BJ (cell line): ENCODE data around the gene EVI5. TPM values are rescaled to one million over a fixed set of nuclear protein-coding genes. Genes with fewer than 3 reads are reported as not detected.

Experiments used
- CTCF ChIA-PET: fragments of 350-600 bp; formaldehyde crosslinking; extraction: SDS; loops from one replicate; lab custom pipeline; 2021; ENCODE audit warnings: antibody characterized with exemption, inconsistent platforms; lab: Yijun Ruan, JAX
- POLR2A ChIA-PET: fragments of 300-600 bp; sonication (Branson Sonifier 250); formaldehyde crosslinking; extraction: SDS; loops from one replicate; lab custom pipeline; 2021; ENCODE audit warnings: antibody characterized with exemption; lab: Charles Lee
- DNase-seq: peaks from one replicate; pipeline ENCODE4 v3.0.0-alpha.2; 2011; ENCODE audit warnings: low read depth
- H3K27me3 ChIP-seq: 2 replicates; pipeline ENCODE4 v1.6.0; 2011; ENCODE audit warnings: low read length; ENCODE audit not compliant: control insufficient read depth, insufficient read depth
- H3K36me3 ChIP-seq: 2 replicates; pipeline ENCODE4 v1.5.1; 2011; ENCODE audit warnings: low read length; ENCODE audit not compliant: control insufficient read depth, insufficient read depth
- H3K4me3 ChIP-seq: 2 replicates; pipeline ENCODE4 v1.5.1; 2011; ENCODE audit warnings: low read depth, mild to moderate bottlenecking, control low read depth, low read length
- polyA plus RNA-seq: library from polyadenylated mRNA; depleted of rRNA; stranded (reverse); fragments of >200 nt; gene quantifications from 2 replicates; pipeline ENCODE4 v1.2.3, GENCODE V29; 2011
- TF ChIP-seq, protein P1 (sequence below): IDR thresholded peaks from 2 replicates; pipeline ENCODE4 v1.5.1; 2011; ENCODE audit warnings: low read depth, mild to moderate bottlenecking, control low read depth, inconsistent platforms, low read length, moderate library complexity; ENCODE audit not compliant: insufficient read depth

EVI5 gene
- polyA plus RNA-seq, 1 experiment: 8.6 TPM

DNA sequence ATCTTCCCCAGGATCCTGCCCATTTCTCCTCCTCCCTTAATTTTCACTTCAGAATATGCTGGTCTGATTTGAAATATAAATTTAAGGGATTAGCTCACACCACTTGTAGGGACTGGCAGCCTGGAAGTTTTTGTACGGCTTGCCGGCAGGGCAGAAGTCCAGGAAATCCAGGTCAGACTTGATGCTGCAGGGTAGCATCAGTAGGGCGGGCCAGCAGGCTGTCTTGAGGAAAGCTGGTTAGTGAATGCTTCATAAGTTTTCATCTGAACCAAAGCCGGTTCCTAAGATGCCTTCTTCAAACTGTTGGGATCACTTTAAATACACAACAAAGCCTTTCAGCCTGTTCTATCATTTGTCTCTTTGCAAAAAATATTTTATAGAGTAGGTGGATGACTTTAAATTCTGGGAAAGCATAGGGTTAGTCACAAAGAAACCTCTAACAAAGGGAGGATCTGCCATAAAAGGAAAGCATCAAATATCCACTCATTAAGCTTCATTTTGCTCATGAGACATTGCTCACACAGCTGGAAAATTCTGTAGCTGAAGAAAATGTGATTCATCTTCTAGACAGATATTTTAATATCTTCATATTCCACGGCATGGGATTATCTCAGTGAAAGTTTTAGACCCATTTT is 207.5 kb downstream of the EVI5 start:
- TF ChIP-seq, protein P1, sequence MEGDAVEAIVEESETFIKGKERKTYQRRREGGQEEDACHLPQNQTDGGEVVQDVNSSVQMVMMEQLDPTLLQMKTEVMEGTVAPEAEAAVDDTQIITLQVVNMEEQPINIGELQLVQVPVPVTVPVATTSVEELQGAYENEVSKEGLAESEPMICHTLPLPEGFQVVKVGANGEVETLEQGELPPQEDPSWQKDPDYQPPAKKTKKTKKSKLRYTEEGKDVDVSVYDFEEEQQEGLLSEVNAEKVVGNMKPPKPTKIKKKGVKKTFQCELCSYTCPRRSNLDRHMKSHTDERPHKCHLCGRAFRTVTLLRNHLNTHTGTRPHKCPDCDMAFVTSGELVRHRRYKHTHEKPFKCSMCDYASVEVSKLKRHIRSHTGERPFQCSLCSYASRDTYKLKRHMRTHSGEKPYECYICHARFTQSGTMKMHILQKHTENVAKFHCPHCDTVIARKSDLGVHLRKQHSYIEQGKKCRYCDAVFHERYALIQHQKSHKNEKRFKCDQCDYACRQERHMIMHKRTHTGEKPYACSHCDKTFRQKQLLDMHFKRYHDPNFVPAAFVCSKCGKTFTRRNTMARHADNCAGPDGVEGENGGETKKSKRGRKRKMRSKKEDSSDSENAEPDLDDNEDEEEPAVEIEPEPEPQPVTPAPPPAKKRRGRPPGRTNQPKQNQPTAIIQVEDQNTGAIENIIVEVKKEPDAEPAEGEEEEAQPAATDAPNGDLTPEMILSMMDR: no peak
- ChIA-PET CTCF (no interaction called here), POLR2A (no interaction called here)
- Histone ChIP-seq H3K36me3 (no peaks in the 10 kb centered on the region), H3K27me3 (no peaks in the 10 kb centered on the region), H3K4me3 (no peak overlapping the region)
- no peak for DNase-seq

DNA sequence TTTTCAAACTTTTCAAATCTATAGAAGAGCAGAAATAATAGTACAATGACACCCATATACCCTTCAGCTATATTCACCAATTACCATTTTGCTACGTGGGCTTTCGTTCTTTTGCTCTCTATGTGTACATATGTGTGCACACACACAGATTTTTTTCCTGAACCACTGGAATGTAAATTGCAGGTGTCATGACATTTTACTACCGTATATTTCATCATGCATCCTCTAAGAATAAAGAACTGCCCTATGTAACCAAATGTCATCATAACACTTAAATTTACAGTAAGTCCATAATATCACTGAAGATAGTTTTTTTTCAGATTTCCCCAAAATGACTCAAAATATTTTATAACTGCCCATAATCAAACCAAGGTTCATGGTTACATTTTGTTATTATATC is 209.8 kb downstream of the EVI5 start:
- POLR2A ChIA-PET: no interaction called here
- no peak for DNase-seq
- TF ChIP-seq, protein P1: no peak
- Histone ChIP-seq H3K36me3 (no peaks in the 10 kb centered on the region), H3K4me3 (no peak overlapping the region), H3K27me3 (no peaks in the 10 kb centered on the region)
- CTCF ChIA-PET: no interaction called here

DNA sequence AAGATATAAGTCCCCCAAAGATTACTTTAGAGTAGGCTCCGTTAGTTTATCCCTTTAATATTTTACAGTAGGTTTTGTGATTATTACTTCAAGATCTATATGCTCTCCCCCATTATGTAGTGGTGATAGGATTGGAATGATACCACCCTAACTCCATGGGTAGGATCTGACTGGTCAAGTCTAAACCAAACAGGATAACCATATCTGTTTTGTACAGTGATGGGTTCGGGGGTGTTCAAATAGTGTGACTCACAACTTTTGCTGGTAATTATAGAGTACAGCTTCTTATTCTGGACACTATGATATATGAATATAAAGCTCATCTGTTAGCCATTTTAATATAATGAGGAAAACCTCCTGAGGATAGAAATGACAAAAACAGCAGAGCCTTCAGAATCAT is 212.4 kb downstream of the EVI5 start:
- no peak overlapping the region for H3K4me3 ChIP-seq
- ChIA-PET POLR2A (no interaction called here), CTCF (no interaction called here)
- no peaks in the 10 kb centered on the region for H3K36me3 ChIP-seq
- no peak for DNase-seq
- H3K27me3 ChIP-seq: no peaks in the 10 kb centered on the region
- TF ChIP-seq, protein P1: no peak

DNA sequence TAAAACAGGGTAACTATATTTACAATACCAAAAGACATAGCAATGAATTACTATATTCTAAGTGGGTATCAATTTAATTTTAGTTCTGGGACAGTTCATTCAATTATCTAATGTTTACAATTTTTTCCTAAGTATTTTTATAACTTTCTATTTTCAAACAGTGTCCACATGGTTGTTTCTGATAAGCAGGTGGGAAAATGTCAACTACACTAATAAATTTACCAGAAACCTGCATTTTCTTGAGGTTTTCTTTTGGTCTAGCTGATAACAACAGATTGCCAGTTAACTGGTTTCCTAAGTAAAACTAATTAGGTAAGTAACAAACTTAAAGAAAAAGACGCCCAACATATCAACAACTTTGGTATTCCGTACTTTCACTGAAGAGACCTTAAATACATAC is 213.3 kb downstream of the EVI5 start:
- no peaks in the 10 kb centered on the region for H3K27me3 ChIP-seq
- TF ChIP-seq, protein P1: no peak
- DNase-seq: no peak
- ChIA-PET POLR2A (interaction anchor here (0.5 kb wide), 1 partner anchor 369 kb away, joined by 3 read pairs; no protein-coding TSS in a partner anchor), CTCF (no interaction called here)
- H3K36me3 ChIP-seq: no peaks in the 10 kb centered on the region
- H3K4me3 ChIP-seq: no peak overlapping the region

DNA sequence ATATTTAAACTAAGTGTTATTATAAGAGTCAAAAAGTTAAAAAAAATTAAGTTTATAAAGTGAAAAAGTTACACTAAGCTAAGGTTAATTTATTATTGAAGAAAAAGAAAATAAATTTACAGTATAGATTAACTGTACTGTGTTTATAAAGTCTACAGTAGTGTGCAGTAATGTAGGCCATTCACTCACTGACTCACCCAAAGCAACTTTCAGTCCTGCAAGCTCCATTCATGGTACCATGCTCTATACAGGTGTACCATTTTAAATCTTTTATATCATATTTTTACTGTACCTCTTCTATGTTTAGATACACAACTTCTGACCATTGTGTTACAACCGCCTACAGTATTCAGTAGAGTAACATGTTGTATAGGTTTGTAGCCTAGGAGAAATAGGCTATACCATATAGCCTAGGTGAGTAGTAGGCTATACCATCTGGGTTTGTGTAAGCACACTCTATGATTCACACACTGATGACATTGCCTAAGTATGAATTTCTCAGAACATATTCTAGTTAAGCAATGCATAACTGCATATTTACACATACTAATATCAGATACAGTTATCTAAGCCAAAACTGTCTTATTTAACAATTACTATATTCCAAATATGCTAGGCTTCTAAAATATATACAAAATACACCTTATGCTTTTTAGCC is 217.6 kb downstream of the EVI5 start:
- Histone ChIP-seq H3K27me3 (no peaks in the 10 kb centered on the region), H3K4me3 (no peak overlapping the region), H3K36me3 (no peaks in the 10 kb centered on the region)
- DNase-seq: no peak
- POLR2A ChIA-PET: no interaction called here
- CTCF ChIA-PET: no interaction called here
- TF ChIP-seq, protein P1: no peak
